Fibroblast of lung (primary cell): Measurements from ENCODE around the gene CD200R1L. TPM values are rescaled to one million over a fixed set of nuclear protein-coding genes. Genes with fewer than 3 reads are reported as not detected.

Source experiments
- DNase-seq, 2 donors: peaks; one replicate each; pipeline versions ENCODE4 v3.0.0 to v3.0.0-alpha.2; 2010; ENCODE audit warnings: low read depth in 2 of 2
- H2AFZ ChIP-seq: 2 replicates; pipeline ENCODE4 v1.5.1; 2012; ENCODE audit warnings: low read length, control low read depth, inconsistent platforms
- H3K27ac ChIP-seq: 2 replicates; pipeline ENCODE4 v1.5.1; 2011; ENCODE audit warnings: low read length, control low read depth; ENCODE audit not compliant: insufficient read depth
- H3K27me3 ChIP-seq: 2 replicates; pipeline ENCODE4 v1.5.1; 2011; ENCODE audit warnings: mild to moderate bottlenecking, low read length; ENCODE audit not compliant: control insufficient read depth, insufficient read depth
- H3K36me3 ChIP-seq: 2 replicates; pipeline ENCODE4 v1.5.1; 2011; ENCODE audit warnings: low read length; ENCODE audit not compliant: control insufficient read depth, insufficient read depth
- H3K4me1 ChIP-seq: 2 replicates; pipeline ENCODE4 v1.5.1; 2011; ENCODE audit warnings: low read length; ENCODE audit not compliant: control insufficient read depth, insufficient read depth; ENCODE audit errors: extremely low read depth
- H3K4me2 ChIP-seq: 2 replicates; pipeline ENCODE4 v1.5.1; 2011; ENCODE audit warnings: low read length, control low read depth; ENCODE audit not compliant: insufficient read depth; ENCODE audit errors: extremely low read depth
- H3K4me3 ChIP-seq, 4 experiments: fragments of 200-600 bp in 1 of 4; sonication (generic) in 1 of 4; replicated peaks in 1 of 4; 2 replicates each; pipeline ENCODE4 v1.5.1; 2011 to 2016; ENCODE audit warnings: low read length in 4 of 4, low read depth in 3 of 4, mild to moderate bottlenecking in 3 of 4, control low read depth in 2 of 4, inconsistent platforms in 1 of 4, mixed read lengths in 1 of 4; ENCODE audit not compliant: insufficient read depth in 1 of 4; ENCODE audit errors: control extremely low read depth in 1 of 4
- H3K79me2 ChIP-seq: 2 replicates; pipeline ENCODE4 v1.5.1; 2012; ENCODE audit warnings: mild to moderate bottlenecking, low read length, inconsistent platforms; ENCODE audit not compliant: control insufficient read depth, insufficient read depth
- H3K9ac ChIP-seq: 2 replicates; pipeline ENCODE4 v1.5.1; 2011; ENCODE audit warnings: mild to moderate bottlenecking, low read length, control low read depth; ENCODE audit not compliant: insufficient read depth
- H3K9me3 ChIP-seq: 2 replicates; pipeline ENCODE4 v1.5.1; 2012; ENCODE audit warnings: low read depth, low read length; ENCODE audit not compliant: control insufficient read depth, insufficient read depth
- H4K20me1 ChIP-seq: 2 replicates; pipeline ENCODE4 v1.5.1; 2011; ENCODE audit warnings: low read length; ENCODE audit not compliant: control insufficient read depth, insufficient read depth; ENCODE audit errors: extremely low read depth
- EZH2 ChIP-seq: IDR thresholded peaks from 2 replicates; pipeline ENCODE4 v1.5.1; 2012; ENCODE audit warnings: low read length, control low read depth, mild to moderate bottlenecking; ENCODE audit errors: missing control alignments
- polyA plus RNA-seq, 2 donors: library from polyadenylated mRNA; depleted of rRNA in 1 of 2; stranded (reverse) in 1 of 2; unstranded in 1 of 2; fragments of >200 nt; gene quantifications; 2 replicates each; pipeline ENCODE4 v1.2.1, GENCODE V29; 2011 to 2012; ENCODE audit warnings: missing spikeins in 1 of 2
- total RNA-seq: library from RNA; depleted of rRNA; stranded (reverse); fragments of >200 nt; gene quantifications from 2 replicates; pipeline ENCODE4 v1.2.1, GENCODE V29; 2014
- TF ChIP-seq, protein P1 (sequence below), 2 donors: IDR thresholded peaks in 1 of 2; conservative IDR thresholded peaks in 1 of 2; 1 replicate in 1 of 2; 2 replicates in 1 of 2; pipeline ENCODE4 v1.5.1; 2011 to 2012; ENCODE audit warnings: low read length in 2 of 2, control low read depth in 1 of 2, inconsistent platforms in 1 of 2, low read depth in 1 of 2, mild to moderate bottlenecking in 1 of 2

The CD200R1L gene
- total and polyA plus RNA-seq, 2 donors (not counting 1 experiment from before 2014, with no cell fraction given), result not detected

DNA sequence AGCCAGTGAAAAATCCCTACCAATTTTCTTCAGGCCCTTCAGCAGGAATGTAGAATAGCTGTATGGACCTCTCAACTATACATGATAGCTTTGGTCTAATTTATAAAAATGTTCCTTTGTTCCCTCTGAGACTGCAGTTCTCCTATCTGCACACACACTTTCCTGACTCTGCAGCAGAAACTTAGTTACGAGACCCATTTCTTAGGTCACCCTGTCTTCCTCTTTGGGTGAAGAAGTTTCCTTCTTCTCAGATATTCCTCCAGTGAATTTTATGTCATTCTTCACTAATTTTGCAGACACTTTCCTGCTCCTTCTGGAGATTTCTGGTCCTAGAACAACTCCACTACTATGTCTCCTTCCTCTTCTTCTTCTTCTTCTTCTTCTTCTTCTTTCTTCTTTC is 42.6 kb downstream of the CD200R1L start:
- Histone ChIP-seq H3K4me1 (no peaks in the 10 kb centered on the region), H3K27me3 (no peaks in the 10 kb centered on the region), H3K79me2 (no peaks in the 10 kb centered on the region), H3K36me3 (no peaks in the 10 kb centered on the region), H3K27ac (no peak overlapping the region), H3K4me2 (no peak overlapping the region), H3K9me3 (no peaks in the 10 kb centered on the region), H2AFZ (no peak overlapping the region), H4K20me1 (no peaks in the 10 kb centered on the region), H3K9ac (no peak overlapping the region), H3K4me3 (no peak overlapping the region)
- TF ChIP-seq, protein P1, sequence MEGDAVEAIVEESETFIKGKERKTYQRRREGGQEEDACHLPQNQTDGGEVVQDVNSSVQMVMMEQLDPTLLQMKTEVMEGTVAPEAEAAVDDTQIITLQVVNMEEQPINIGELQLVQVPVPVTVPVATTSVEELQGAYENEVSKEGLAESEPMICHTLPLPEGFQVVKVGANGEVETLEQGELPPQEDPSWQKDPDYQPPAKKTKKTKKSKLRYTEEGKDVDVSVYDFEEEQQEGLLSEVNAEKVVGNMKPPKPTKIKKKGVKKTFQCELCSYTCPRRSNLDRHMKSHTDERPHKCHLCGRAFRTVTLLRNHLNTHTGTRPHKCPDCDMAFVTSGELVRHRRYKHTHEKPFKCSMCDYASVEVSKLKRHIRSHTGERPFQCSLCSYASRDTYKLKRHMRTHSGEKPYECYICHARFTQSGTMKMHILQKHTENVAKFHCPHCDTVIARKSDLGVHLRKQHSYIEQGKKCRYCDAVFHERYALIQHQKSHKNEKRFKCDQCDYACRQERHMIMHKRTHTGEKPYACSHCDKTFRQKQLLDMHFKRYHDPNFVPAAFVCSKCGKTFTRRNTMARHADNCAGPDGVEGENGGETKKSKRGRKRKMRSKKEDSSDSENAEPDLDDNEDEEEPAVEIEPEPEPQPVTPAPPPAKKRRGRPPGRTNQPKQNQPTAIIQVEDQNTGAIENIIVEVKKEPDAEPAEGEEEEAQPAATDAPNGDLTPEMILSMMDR (conservative IDR thresholded peaks at IDR 0.05 in 1 of 2, IDR thresholded peaks at IDR 0.05 in 1 of 2; ENCODE audit: low read depth in 1 of 2, low read length in 2 of 2), result no peak
- no peak for TF ChIP-seq EZH2
- no peak for DNase-seq

DNA sequence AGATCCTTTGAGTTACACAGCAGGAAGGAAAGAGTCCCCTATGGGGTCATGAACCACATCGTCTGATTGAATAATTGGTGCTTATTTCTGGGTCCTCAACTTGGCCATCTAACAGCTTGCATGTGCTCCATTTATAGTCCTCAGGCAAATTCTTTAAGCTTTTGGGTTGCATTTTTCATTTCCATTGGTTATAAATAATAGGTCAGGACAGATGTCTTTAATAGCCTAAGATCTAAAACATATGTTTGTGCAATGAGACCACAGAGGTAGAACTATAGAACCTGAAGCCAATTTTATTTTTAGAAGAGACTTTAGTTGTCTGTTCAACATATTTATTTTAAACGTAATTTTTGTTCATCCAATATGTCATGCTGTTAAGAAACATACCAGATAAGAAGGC is 43.2 kb downstream of the CD200R1L start:
- Histone ChIP-seq H3K4me1 (no peaks in the 10 kb centered on the region), H3K36me3 (no peaks in the 10 kb centered on the region), H3K27ac (no peak overlapping the region), H3K9ac (no peak overlapping the region), H4K20me1 (no peaks in the 10 kb centered on the region), H2AFZ (no peak overlapping the region), H3K4me3 (no peak overlapping the region), H3K4me2 (no peak overlapping the region), H3K9me3 (no peaks in the 10 kb centered on the region), H3K27me3 (no peaks in the 10 kb centered on the region), H3K79me2 (no peaks in the 10 kb centered on the region)
- DNase-seq, result no peak
- no peak for TF ChIP-seq EZH2
- TF ChIP-seq, protein P1 (conservative IDR thresholded peaks at IDR 0.05 in 1 of 2, IDR thresholded peaks at IDR 0.05 in 1 of 2; ENCODE audit: low read depth in 1 of 2, low read length in 2 of 2), result no peak

DNA sequence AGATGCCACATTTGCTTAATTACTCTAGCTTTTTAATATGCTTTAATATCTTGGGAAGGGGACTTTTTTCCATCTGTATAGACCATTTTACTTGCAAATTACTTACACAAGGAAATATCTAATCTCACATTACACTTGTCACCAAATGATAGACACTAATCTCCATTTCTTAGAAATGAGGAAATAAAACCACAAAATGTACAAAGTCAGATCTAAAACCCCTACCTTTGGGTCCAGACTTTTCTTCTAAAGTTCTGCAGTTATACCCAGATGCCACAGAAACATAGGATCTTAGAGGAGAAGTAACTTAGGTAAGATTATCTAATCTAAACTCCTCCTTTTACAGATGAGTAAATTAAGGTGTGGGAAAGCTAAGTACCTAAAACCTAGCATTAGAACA is 44.3 kb downstream of the CD200R1L start:
- no peaks in the 10 kb centered on the region for H3K27me3 ChIP-seq

More for the DNA sequence above, 44.3 kb downstream of the CD200R1L start:
- H3K4me3 ChIP-seq, result no peak overlapping the region
- no peak overlapping the region for H3K4me2 ChIP-seq
- no peaks in the 10 kb centered on the region for H3K36me3 ChIP-seq
- no peaks in the 10 kb centered on the region for H3K4me1 ChIP-seq
- H3K27ac ChIP-seq, result no peak overlapping the region
- no peaks in the 10 kb centered on the region for H3K79me2 ChIP-seq
- no peaks in the 10 kb centered on the region for H3K9me3 ChIP-seq
- no peaks in the 10 kb centered on the region for H4K20me1 ChIP-seq
- no peak overlapping the region for H3K9ac ChIP-seq
- no peak overlapping the region for H2AFZ ChIP-seq
- no peak for DNase-seq
- TF ChIP-seq EZH2, result no peak
- TF ChIP-seq, protein P1 (conservative IDR thresholded peaks at IDR 0.05 in 1 of 2, IDR thresholded peaks at IDR 0.05 in 1 of 2; ENCODE audit: low read depth in 1 of 2, low read length in 2 of 2), result no peak
